ENCODE results near the gene CEP83.

Gene CEP83

DNA sequence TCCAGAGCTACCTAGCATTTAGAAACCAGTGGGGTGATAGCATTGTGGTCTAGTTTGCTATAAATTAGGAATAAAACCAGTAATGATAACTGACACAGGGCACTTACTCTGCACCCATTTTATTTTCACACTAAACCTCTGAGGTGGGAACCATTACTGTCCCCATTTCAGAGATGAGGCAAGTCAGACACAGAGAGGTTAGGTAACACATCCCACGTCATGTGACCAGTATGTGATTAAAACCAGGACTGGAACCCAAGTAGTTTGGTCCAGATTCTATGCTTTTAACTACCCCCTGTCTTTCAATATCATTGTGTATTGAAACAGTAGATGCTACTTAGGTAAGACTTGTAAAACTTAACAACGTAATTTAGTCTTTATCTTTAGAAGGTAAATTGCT, 201.1 kb downstream of the CEP83 start:
- no peaks in the 10 kb centered on the region for H3K27me3 Mint-ChIP-seq (ENCODE audit: low read depth)
- H3K4me3 Mint-ChIP-seq, result no peak overlapping the region
- no peaks in the 10 kb centered on the region for H3K9me3 Mint-ChIP-seq
- no peak overlapping the region for H3K27ac Mint-ChIP-seq
- H3K36me3 Mint-ChIP-seq (ENCODE audit: low read depth), result peaks cover 40% of the 10 kb centered on the region
- peaks cover 21% of the 10 kb centered on the region for H3K4me1 Mint-ChIP-seq (ENCODE audit: low read depth)
